Calu3 (cell line): Measurements from ENCODE around the gene CYP1B1. TPM values are rescaled to one million over a fixed set of nuclear protein-coding genes. Genes with fewer than 3 reads are reported as not detected.
"Not testable (repeated sequence)": the region's sequence is repeated elsewhere in the genome, so short reads cannot be mapped to it uniquely, and the experiment has no call there.

Source experiments
- BruUV-seq: library from RNA; stranded (reverse); fragments of 400-500 nt; replicated peaks from 2 replicates; lab custom pipeline; 2021; lab: Mats Ljungman, UMichigan
- CTCF ChIA-PET: fragments of 300-600 bp; sonication (Branson Sonifier 250); formaldehyde crosslinking; loops from one replicate; lab custom pipeline; 2022; ENCODE audit warnings: antibody characterized with exemption; lab: Charles Lee
- DNase-seq: peaks from one replicate; pipeline ENCODE4 v3.0.0; 2022
- H3K27ac Mint-ChIP-seq: one replicate; pipeline ENCODE4 v1.8.0; 2022; ENCODE audit warnings: mixed read lengths; ENCODE audit not compliant: unreplicated experiment
- H3K27me3 Mint-ChIP-seq: one replicate; pipeline ENCODE4 v1.8.0; 2022; ENCODE audit warnings: mixed read lengths; ENCODE audit not compliant: unreplicated experiment
- H3K36me3 Mint-ChIP-seq: one replicate; pipeline ENCODE4 v1.8.0; 2022; ENCODE audit warnings: mild to moderate bottlenecking, moderate library complexity, mixed read lengths; ENCODE audit not compliant: insufficient read depth, unreplicated experiment
- H3K4me1 Mint-ChIP-seq: one replicate; pipeline ENCODE4 v1.8.0; 2022; ENCODE audit warnings: mild to moderate bottlenecking, low read depth, mixed read lengths; ENCODE audit not compliant: unreplicated experiment
- H3K4me3 Mint-ChIP-seq: one replicate; pipeline ENCODE4 v1.8.0; 2022; ENCODE audit warnings: mild to moderate bottlenecking, low read depth, moderate library complexity, mixed read lengths; ENCODE audit not compliant: unreplicated experiment
- H3K9me3 Mint-ChIP-seq: one replicate; pipeline ENCODE4 v1.8.0; 2022; ENCODE audit warnings: low read depth, mixed read lengths; ENCODE audit not compliant: unreplicated experiment
- intact Hi-C: fragments of 100-400 bp; cut with micrococcal nuclease; formaldehyde crosslinking; loops from one replicate; pipeline ENCODE4 v1.10.0; 2022; ENCODE audit not compliant: unreplicated experiment
- total RNA-seq: library from RNA; stranded (reverse); gene quantifications from 2 replicates; pipeline ENCODE4 v1.2.3, GENCODE V29; 2022
- TF ChIP-seq, protein P1 (sequence below): fragments of 200-600 bp; IDR thresholded peaks from one replicate; pipeline ENCODE4 v1.8.0; 2022; ENCODE audit warnings: antibody characterized with exemption; ENCODE audit not compliant: unreplicated experiment

Gene CYP1B1
- total RNA-seq, 1 experiment from 2014 or later, result 36.5 TPM

DNA sequence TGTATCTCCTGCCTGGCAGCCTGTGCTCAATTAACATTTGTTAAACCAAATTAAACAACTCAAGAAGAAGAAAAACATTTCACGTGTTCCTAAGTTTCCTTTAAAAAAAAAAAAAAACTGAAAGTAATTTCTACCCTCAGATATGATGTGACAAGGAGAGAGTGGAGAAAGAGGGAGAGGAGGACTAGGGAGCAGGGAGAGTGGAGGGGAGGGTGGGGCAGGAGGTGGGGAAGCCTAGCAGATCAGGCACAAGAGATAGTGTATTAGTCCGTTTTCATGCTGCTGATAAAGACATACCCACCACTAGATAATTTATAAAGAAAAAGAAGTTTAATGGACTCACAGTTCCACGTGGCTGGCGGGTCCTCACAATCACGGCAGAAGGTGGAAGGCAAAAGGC is 46.4 kb downstream of the CYP1B1 start:
- H3K27me3 Mint-ChIP-seq, result no peaks in the 10 kb centered on the region

DNA sequence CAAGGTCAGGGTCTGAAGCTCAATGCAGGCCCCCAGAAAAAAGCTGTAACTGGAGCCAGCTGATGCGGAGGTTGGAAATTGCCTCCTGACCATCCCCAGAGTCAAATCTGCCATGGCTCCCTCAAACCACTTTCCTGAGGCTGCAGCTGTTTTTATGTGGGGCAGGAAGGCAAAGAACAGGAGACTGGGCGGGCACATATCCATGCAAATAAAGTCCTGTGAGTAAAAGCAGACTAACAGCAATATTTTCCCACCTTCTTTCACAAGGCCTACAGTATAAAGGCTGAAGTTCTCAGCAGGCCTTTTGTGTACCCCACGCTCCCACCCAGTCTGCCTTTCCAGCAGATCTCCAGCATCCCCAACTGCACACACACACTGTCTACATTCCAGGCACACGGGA is 47.1 kb downstream of the CYP1B1 start:
- BruUV-seq, result no TSS peak
- intact Hi-C loops, result no loop called here
- no peaks in the 10 kb centered on the region for H3K4me1 Mint-ChIP-seq
- no peak overlapping the region for H3K4me3 Mint-ChIP-seq
- no peaks in the 10 kb centered on the region for H3K36me3 Mint-ChIP-seq
- CTCF ChIA-PET, result interaction anchor here (0.6 to 1.2 kb wide), 3 partner anchors 10 to 223 kb away, joined by 3 to 5 read pairs (median 4); no protein-coding TSS in a partner anchor
- TF ChIP-seq, protein P1, sequence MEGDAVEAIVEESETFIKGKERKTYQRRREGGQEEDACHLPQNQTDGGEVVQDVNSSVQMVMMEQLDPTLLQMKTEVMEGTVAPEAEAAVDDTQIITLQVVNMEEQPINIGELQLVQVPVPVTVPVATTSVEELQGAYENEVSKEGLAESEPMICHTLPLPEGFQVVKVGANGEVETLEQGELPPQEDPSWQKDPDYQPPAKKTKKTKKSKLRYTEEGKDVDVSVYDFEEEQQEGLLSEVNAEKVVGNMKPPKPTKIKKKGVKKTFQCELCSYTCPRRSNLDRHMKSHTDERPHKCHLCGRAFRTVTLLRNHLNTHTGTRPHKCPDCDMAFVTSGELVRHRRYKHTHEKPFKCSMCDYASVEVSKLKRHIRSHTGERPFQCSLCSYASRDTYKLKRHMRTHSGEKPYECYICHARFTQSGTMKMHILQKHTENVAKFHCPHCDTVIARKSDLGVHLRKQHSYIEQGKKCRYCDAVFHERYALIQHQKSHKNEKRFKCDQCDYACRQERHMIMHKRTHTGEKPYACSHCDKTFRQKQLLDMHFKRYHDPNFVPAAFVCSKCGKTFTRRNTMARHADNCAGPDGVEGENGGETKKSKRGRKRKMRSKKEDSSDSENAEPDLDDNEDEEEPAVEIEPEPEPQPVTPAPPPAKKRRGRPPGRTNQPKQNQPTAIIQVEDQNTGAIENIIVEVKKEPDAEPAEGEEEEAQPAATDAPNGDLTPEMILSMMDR, result no peak
- no peak overlapping the region for H3K27ac Mint-ChIP-seq
- no peak for DNase-seq
- no peaks in the 10 kb centered on the region for H3K9me3 Mint-ChIP-seq
- H3K27me3 Mint-ChIP-seq, result no peaks in the 10 kb centered on the region

More for the DNA sequence above, 46.4 kb downstream of the CYP1B1 start:
- Mint-ChIP-seq H3K27ac (no peak overlapping the region), H3K36me3 (no peaks in the 10 kb centered on the region), H3K9me3 (no peaks in the 10 kb centered on the region), H3K4me3 (no peak overlapping the region), H3K4me1 (no peaks in the 10 kb centered on the region)
- CTCF ChIA-PET, result no interaction called here
- no peak for DNase-seq
- BruUV-seq, result no TSS peak
- TF ChIP-seq, protein P1, result no peak
- intact Hi-C loops, result no loop called here

DNA sequence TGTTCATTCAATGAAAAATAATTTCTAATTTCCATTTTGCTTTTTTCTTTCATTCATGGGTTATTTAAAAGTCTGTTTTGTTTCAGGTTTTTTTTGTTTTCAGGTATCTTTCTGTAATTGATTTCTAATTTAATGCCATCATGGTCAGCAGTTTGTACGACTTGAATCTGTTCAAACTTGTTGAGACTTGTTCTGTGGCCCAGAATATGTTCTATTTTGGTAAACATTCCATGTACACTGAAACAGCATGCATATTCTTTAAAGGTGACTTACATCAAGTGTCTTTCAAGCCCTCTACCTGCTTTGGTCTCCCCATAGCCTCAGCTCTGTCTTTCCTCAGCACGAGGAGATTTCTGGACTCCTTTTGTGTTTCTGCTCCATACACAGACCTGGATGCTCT is 49.1 kb downstream of the CYP1B1 start:
- no peak for DNase-seq
- CTCF ChIA-PET, result no interaction called here
- no TSS peak for BruUV-seq

DNA sequence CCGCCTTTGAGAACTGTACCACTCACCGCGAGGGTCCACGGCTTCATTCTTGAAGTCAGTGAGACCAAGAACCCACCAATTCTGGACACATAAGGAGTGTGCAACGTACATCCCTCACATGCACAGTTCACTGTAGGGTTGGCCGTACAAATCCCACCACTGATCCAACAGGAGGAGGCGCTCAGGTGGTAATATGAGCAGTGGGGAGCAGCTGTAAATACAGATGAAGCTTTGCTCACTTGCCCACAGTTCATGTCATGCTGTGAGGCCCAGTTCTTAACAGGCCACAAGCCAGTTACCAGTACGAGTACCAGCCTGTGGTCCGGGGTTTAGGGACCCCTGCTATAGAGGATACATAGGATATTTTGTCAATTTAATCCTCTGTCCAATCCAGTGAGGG is 54.4 kb downstream of the CYP1B1 start:
- no peak overlapping the region for H3K4me3 Mint-ChIP-seq
- no peak for DNase-seq
- no peaks in the 10 kb centered on the region for H3K9me3 Mint-ChIP-seq
- intact Hi-C loops, result no loop called here
- no peaks in the 10 kb centered on the region for H3K27me3 Mint-ChIP-seq
- H3K27ac Mint-ChIP-seq, result no peak overlapping the region
- BruUV-seq, result no TSS peak
- no peaks in the 10 kb centered on the region for H3K36me3 Mint-ChIP-seq
- H3K4me1 Mint-ChIP-seq, result peaks cover under 1% of the 10 kb centered on the region
- TF ChIP-seq, protein P1, result no peak
- CTCF ChIA-PET, result interaction anchor here (1.1 kb wide), 1 partner anchor 56 kb away, joined by 6 read pairs; no protein-coding TSS in a partner anchor

More for the DNA sequence above, 49.1 kb downstream of the CYP1B1 start:
- no peaks in the 10 kb centered on the region for H3K9me3 Mint-ChIP-seq
- intact Hi-C loops, result no loop called here
- TF ChIP-seq, protein P1, result no peak
- H3K27ac Mint-ChIP-seq, result no peak overlapping the region
- H3K4me3 Mint-ChIP-seq, result no peak overlapping the region
- no peaks in the 10 kb centered on the region for H3K36me3 Mint-ChIP-seq
- no peaks in the 10 kb centered on the region for H3K27me3 Mint-ChIP-seq
- no peaks in the 10 kb centered on the region for H3K4me1 Mint-ChIP-seq

DNA sequence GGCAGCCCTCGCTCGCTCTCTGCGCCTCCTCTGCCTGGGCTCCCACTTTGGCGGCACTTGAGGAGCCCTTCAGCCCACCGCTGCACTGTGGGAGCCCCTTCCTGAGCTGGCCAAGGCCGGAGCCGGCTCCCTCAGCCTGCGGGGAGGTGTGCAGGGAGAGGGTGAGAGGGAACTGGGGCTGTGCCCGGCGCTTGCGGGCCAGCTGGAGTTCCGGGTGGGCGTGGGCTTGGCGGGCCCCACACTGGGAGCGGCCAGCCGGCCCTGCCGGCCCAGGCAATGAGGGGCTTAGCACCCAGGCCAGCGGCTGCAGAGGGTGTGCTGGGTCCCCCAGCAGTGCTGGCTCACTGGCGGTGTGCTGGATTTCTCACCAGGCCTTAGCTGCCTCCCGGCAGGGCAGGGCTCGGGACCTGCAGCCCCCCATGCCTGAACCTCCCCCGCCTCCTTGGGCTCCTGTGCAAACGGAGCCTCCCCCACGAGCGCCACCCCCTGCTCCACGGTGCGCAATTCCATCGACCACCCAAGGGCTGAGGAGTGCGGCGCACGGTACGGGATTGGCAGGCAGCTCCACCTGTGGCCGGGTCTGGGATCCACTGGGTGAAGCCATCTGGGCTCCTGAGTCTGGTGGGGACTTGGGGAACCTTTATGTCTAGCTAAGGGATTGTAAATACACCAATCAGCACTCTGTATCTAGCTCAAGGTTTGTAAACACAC is 55.4 kb downstream of the CYP1B1 start:
- H3K27ac Mint-ChIP-seq, BruUV-seq, intact Hi-C loops, H3K9me3 Mint-ChIP-seq, H3K36me3 Mint-ChIP-seq, H3K27me3 Mint-ChIP-seq, DNase-seq, H3K4me3 Mint-ChIP-seq: not testable (repeated sequence)
- CTCF ChIA-PET, result interaction anchor here (1.1 kb wide), 1 partner anchor 57 kb away, joined by 6 read pairs; no protein-coding TSS in a partner anchor
- peaks cover 11% of the 10 kb centered on the region for H3K4me1 Mint-ChIP-seq
